ENCODE data around the gene ZNF584.

The ZNF584 gene

DNA sequence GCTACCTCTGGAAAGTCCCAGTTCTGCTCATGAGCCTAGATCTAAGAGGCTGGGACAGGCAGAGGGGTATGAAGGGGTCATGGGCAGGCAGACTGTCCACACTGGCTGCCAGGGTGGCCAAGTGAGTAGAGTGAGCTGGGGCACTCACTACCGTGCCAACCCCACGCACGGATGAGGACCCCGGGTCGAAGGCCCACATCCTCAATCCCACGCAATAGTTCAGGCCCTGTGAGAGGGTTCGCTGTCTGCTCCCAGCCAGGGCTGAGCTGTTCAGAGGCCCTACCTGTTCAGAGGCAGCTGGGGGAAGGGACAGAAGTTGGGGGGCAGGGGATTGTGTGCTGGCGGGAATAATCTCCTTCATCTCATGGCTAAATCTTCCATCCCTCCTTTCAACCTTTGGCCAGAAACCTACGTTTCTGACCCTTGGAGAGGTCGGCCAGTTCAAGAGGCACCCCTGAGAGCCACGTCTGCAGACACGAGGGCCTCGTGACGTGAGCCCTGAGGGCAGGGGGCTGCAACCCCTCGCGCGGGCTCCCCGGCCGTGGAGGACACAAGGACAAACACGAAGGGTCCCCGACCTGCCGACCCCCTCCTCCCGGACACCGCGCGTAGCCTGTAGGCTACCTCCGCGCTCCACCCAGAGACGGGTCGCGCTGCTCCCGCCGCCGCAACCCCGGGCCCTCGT lies 22.4 kb upstream of the ZNF584 start:
- DNase-seq (ENCODE audit: low read depth in 3 of 3) = no peak

DNA sequence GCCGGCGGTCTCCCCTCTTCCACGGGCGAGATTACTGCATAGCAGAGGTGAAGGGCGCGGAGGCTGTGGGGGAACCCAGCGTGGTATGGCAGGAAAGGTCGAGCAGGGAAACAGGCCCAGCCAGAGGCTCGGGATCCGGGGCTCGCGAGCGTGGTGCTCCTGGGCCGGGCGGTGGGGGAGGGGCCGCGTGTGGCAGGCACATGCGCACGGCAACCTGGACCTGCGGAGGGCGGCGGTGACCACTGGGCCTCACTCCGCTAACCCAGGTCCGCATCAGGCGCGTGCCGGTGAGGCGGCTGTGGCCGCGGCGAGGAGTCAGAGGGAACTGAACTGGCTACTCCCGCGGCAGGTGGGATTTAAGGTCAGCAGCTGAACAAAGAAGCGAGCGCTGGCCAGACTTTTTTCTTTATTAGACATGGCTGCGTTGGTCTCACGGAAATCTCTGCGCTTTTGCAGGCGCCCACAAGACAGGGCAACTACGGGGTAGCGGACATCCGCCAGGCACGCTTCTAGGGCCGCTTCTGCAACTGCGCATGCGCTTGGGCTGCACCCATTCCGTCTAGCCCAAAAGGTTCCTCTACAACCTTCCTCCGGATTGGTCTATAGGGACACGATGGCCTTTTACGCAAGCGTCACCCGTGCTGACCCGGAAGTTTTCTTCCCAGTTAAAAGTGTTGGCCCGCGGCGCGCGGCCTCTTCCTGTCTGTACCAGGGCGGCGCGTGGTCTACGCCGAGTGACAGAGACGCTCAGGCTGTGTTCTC lies 21.7 kb upstream of the ZNF584 start, which contains the start of gene RPS5:
TSS of gene RPS5 (plus strand) at position 694 of the 762 bp plus-strand sequence. CDS start 869 bp downstream, outside the sequence.
- peak; percentile 87 to 94 (median 87) for DNase-seq (ENCODE audit: low read depth in 3 of 3)

DNA sequence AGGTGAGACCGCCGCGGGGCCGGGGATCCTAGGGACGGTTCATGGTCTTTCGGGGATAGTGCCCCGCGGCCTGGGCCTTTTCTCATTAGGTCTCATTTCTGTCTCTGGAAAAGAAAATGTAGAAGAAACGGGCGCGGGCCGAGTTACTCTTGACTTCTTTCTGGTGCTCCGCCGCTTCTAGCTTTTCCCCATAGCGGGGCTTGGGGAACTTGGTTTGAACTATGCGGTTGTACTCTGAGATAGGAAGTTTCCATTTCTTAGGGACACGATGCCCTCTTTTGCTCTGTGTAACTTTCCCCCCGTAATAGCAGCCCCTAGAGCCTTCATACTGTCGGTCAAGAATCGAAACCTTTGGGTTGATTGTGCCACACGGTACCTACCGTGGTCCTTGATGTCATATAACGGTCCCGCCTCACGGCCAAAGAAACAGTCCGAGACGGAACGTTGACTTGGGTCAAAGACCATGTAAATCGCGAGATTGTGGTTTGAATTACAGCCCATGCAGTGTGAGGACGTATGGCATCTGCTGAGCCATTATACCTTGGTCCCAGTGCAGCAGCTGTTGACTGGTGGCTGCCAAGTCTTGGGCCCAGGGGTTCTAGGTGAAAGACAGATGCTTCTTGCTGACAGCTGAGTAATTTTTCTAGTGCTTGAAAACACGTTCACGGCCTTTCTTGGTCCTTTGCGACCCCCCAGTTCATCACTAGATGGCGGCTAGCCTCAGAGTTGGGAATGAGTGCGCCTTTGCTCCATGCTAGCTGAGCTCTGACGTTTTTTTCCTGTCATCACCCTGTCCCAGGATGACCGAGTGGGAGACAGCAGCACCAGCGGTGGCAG lies 20.9 kb upstream of the ZNF584 start:
- DNase-seq (ENCODE audit: low read depth in 3 of 3) = no peak

DNA sequence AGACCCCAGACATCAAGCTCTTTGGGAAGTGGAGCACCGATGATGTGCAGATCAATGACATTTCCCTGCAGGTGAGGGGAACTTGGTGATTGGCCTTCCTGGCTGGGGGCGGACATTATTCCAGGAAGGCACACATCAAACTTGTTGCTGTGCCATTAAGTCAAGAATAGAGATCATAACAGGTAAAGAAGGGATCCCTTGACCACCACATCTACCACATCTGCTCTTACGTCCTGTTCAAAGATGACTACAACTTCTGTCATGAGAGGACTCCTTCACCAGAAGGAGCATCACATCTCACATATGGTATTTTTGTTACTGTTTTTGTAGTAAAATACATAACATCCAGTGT lies 20.3 kb upstream of the ZNF584 start:
- DNase-seq (ENCODE audit: low read depth in 3 of 3) = no peak

DNA sequence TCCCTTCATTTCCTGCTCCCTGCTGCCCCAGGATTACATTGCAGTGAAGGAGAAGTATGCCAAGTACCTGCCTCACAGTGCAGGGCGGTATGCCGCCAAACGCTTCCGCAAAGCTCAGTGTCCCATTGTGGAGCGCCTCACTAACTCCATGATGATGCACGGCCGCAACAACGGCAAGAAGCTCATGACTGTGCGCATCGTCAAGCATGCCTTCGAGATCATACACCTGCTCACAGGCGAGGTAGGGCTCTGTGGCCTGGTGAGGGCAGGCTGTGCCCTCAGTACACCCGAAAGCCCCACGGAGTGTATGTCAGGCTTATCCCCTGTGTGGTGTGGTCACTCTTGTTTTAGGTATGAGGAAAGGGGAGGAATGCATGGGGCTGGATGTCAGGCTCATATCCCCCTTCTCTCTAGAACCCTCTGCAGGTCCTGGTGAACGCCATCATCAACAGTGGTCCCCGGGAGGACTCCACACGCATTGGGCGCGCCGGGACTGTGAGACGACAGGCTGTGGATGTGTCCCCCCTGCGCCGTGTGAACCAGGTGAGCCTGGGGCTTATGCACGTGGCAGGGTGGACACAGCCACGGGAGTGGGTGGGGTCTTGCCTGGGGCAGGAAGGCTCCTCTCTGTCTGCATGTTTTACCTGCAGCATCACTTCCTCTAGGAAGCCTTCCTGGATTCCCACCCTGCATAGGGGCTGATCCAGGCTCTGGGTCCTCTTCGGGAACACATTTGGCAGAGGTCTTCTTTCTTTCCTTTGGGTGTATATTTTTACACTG lies 15.3 kb upstream of the ZNF584 start:
- DNase-seq (ENCODE audit: low read depth in 3 of 3) = no peak

DNA sequence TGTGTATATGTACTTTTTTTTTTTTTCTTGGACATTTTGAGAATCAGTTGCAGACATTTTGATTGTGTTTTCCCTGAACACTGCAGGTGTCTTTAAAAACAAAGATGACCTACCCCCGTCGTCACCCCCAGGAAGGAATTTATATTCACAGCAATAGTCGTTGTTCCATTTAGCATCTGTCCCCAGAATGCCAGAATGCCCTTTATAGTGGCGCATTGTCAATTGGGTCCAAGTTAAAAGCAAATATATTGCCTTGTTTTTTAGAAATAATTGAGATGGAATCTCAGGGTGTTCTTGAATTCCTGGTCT lies 14.8 kb upstream of the ZNF584 start:
- DNase-seq (ENCODE audit: low read depth in 3 of 3) = no peak

DNA sequence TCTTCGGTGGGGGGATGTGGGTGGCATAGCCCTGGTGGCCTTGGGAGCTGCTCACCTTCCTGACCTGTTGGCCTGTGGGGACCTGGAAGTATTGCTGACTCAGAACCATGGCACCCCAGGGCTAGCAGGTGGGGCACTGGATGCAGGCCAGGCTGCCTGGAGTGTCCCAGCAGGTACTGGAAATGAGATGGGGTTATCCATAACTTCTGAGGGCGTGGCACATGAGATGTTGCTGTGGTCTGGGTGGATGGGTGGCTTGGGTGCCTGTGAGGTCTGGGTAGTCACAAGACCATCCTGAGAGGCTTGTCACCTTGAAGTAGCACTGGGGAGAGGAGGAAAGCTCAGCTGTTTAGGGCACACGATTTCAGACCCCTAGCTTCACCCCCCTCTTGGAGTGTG lies 13.6 kb upstream of the ZNF584 start:
- DNase-seq (ENCODE audit: low read depth in 3 of 3) = no peak

DNA sequence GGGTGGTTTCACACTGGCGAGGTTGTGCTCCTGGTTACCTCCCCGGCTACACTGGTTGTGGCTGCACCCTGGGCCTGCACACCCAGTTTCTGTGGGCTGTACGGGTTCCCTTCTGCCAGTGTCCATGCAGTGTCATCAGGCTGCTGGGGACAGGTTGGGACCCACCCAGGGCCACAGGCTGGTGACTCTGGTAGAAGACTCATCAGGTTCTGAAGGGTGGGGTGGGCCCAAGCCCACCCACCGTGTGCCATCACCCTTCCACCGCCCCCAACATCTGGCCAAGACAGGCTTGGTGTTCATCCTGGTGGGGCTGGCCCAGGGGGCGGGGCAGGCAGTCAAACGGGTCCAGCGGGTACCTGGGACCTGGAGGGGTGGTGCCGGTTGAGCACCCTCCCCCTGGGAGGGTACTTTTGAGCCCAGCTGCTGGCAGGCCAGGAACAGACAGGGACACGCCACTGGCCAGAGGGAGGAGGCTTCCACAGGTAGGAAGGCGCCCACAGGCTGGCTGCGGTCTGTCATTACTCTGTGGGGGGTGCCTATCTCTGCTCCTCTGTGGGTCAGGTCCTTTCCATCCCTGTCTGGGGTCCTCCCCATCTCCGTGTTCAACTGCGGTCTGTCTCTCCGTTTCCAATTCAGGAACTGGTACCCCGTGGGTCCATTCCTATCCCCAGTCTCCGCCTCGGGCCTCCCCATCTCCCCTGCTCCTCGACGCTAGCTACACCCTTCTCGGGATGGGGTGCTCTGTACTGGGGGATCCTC lies 13.1 kb upstream of the ZNF584 start, which contains the start of gene RNF225:
TSS of gene RNF225 (plus strand) at position 437 of the 759 bp plus-strand sequence. CDS start 434 bp downstream, outside the sequence.
- DNase-seq (ENCODE audit: low read depth in 3 of 3) = peak in 1 of 3 experiments; percentile 28

DNA sequence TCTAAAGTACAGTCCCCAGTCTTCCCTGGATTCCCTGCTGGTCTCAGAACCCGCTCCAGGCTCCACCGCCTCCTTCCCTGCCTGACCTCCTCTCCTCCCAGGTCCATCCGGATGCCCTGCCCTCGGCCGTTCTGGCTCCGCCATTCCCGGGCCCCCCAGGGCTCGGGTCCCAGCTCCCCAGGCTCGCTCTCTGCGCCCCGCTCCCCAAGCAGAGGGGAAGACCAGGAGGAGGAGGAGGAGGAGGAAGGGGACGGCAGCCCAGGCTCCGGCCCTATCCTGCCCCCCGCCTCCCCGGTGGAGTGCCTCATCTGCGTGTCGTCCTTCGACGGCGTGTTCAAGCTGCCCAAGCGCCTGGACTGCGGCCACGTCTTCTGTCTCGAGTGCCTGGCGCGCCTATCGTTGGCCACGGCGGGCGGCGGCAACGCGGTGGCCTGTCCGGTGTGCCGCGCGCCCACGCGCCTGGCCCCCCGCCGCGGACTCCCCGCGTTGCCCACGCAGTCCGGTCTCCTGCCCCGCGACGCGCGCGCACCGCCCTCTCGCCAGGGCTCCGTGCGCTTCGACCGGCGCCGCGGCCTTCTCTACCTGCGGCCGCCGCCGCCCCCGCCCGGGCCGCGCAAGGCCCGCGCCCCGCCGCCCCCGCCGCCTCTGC lies 12.3 kb upstream of the ZNF584 start:
- no peak for DNase-seq (ENCODE audit: low read depth in 3 of 3)

DNA sequence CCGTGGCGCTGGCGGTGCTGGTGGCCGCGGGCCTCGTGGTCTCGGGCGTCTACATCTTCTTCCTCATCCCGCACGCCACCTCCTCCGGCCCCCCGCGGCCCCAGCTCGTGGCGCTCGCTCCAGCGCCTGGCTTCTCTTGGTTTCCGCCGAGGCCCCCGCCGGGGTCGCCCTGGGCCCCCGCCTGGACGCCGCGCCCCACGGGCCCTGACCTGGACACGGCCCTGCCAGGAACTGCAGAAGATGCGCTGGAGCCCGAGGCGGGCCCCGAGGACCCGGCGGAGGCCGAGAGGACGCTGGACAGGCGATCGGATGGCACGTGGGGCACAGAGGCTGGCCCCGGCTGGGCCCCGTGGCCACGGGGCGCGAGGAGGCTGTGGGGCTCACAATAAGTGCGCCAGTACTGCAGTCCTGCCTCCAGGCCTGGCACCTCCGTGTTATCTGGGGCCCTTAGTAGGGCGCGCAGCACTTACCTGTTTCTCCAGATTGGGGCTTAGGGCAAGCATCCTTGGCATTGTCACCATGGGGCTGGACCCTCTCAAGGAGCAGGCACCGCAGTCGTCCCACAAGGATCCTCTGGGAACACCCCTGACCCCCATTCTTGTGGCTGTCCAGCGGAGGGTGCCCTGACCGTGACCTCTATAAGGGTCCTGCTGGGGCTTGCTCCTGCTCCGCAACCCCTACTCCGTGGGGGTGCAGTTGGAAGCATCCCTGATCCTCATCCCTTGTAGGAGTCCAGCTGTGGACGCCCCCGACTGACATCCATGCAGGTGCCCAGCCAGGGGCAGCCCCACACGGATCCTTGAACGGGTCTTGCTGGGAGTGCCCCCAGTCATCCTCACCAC lies 11.5 kb upstream of the ZNF584 start:
- DNase-seq (ENCODE audit: low read depth in 3 of 3) = no peak

DNA sequence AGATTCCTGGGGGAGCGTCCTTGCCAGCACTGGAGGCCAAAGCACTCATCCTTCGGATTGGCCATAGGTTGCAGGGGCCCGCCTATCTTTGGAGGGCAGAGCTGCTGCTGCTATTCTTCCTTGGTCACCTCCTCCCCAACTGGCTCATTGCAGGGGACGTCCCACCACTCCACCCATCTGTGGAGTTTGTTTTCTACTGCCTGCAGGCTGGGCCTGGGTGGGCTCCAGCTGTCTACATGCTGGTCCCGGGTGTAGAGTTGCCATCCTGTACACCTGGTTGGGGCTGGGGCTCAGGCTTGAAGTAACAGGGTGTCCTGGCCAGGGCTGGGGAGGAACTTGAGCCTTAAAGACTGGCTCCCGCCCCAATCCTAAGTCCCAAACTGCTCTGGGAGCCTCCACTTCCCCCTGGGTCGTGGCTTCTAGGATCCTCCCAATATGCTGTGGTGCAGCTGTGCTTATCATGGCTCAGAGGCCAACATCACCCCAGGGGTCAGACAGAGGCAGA lies 10.9 kb upstream of the ZNF584 start:
- no peak for DNase-seq (ENCODE audit: low read depth in 3 of 3)

DNA sequence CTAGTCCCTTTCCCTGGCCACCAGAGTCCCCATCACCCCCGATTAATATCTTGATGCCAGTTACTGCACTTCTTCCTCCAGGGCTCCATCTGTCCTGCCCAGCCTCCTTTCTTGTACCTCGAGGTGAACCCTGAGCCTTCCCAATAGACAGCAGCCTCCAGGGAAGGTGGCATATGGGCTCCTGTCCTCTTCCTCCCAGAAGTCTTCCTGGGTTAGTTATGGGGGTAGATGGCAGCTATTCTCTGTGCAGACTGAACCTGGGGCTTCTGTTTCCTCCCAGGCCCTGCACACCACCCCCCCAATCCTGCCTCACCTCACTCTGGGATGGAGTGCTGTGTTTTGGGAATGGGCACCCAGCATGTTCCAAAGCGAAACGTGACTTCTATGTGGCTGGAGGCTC lies 10.4 kb upstream of the ZNF584 start:
- DNase-seq (ENCODE audit: low read depth in 3 of 3) = no peak

DNA sequence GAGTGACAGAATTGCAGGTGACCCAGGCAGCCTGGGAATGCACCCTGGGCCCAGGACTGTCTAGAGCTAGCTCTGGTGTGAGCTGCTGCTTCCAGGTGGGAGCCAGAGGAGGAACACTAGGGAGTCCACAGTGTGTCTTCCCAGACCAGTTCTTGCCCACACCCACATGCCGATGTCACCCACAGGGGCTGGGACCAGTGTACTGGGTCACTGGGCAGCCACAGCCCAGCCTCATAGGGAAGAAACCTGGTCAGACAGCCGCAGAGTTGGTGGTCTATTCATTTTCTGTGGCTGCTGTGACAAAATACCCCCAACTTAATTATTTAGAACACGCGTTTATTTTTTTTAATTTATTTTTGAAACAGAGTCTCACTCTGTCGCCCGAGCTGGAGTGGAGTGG lies 9.9 kb upstream of the ZNF584 start:
- DNase-seq (ENCODE audit: low read depth in 3 of 3) = no peak

DNA sequence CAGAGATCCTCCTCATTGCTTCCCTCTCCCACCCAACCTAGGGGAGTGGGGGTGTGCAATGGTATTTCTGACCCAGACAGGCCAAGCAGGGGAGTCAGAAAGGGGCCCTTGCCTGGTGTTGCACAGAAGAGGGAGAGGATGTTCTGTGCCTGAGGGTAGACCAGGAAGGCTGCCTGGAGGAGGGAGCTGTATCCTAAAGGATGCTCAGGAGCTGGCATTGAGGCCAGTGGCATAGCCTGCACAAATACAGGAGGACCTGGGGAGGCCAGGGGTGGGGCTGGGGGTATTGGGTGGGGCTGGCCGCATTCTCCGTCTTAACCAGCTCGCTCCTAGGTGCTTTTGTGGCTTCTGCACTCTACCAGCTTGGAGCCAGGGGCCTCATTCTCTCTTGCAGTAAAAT lies 8.5 kb upstream of the ZNF584 start:
- no peak for DNase-seq (ENCODE audit: low read depth in 3 of 3)

DNA sequence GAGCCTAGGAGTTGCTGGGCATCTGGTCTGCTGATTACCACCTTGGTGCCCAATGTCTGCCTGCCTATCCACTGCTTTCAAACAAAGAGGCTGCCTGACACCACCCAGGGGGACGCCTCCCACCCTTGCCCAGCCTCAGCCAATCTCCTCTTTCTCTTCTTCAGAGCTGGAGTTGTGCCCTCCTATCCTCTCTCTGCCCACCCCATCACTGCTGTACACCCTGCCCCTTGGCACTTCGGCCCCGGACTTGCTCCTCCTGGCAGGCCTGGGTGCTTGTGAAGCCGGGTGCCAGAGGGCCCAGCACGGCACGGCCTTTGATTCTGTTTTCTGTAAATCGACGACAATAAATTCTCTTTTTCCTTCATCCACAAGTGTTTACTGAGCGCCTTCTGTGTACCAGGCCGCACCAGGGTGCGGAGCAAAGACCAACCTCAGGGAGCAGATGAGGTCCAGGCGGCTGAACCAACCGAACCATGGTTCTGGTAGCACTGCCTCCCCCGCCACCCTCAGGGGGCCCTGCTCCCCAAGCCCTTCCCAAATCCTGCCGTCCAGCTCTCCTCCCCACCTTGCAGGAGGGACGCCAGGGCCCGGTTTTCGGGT lies 8.0 kb upstream of the ZNF584 start:
- DNase-seq (ENCODE audit: low read depth in 3 of 3) = no peak

DNA sequence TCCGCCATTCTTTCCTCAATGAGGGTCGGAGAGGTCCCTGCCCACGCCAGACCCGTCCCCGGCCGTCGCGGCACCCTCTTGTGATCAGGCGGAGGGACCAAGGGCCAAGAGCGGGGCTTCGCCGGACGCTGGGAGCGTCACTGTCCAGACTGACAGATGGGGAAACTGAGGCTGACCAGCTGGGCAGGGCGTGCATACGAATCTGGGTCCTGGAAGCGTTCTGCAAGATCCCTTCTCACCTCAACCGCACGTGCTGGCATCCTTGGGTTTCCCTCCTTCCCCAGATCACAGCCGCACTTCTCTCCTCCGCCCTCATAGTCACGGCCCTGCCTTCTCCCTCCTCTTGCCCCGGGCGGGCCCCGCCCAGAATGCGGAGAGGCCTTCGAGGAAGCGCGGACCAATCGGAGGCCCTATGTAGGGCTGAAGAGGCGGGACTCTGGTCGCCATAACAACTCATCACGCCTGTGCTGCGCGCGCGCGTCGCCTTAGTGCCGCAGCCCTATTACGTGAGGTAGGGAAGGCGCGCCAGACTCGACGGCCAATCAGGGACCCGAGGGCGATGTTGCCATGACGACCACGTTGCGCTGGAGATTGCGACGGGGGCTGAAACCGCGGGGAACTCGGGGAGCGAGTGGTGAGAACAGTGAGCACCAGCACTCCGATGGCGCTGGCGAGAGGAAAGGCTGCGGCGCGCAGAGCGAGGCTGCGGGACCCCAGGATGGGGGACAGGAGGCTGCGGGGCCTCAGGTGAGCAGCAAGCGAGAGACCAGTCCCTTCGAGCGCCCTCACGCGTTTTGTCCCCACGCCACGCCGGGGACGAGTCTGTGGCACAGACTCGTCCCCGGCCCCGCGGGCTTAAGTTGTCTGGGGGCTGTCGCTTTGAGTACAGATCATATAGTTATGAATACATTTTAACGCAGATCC lies 7.3 kb upstream of the ZNF584 start:
- DNase-seq (ENCODE audit: low read depth in 3 of 3) = peak; percentile 98 to 99 (median 98)

DNA sequence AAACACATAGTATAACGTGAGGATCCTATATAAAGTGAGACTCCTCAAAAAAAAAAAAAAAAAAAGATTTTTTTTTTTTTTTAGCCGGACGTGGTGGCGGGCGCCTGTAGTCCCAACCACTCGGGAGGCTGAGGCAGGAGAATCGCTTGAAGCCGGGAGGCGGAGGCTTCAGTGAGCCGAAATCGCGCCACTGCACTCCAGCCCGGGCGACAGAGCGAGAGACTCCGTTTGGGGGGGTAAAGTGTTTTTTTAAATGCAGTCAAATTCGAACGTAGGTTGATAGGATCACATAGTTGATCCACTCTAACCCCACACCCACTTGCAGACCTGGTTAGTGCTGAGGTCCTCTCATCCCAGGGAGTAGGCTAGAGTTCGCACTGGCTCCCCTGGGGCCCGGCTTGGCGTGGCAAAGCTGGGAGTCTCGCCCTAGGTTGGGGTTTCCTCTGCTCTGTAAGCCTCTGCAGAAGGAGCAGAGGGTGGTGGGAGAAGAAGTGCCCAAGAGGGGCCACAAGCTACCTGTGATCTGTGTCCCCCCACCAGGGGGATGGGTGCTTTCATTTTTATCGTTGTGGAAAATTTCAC lies 6.5 kb upstream of the ZNF584 start:
- no peak for DNase-seq (ENCODE audit: low read depth in 3 of 3)

Data from stimulated activated CD4-positive, alpha-beta T cell treated with anti-CD3 and anti-CD28 coated beads, TNF-alpha, amount 100 ng/mL, for 4 hours (primary cell).